SK-N-SH (cell line): ENCODE data around the gene PCDHGA1. TPM values are rescaled to one million over a fixed set of nuclear protein-coding genes. Genes with fewer than 3 reads are reported as not detected.

Experiments
- CTCF ChIA-PET: fragments of 300-600, 350-600 bp; formaldehyde crosslinking; extraction: SDS; loops from one replicate; lab custom pipeline; 2021; lab: Yijun Ruan, JAX
- POLR2A ChIA-PET: fragments of 350-600 bp; sonication (Branson Sonifier 250); formaldehyde crosslinking; extraction: SDS; loops from one replicate; lab custom pipeline; 2020; ENCODE audit warnings: antibody characterized with exemption, inconsistent platforms; lab: Yijun Ruan, JAX
- DNase-seq: peaks from one replicate; pipeline ENCODE4 v3.0.0; 2012
- H2AFZ ChIP-seq: fragments of 200-600 bp; sonication (generic); 2 replicates; pipeline ENCODE4 v1.8.1; 2016; ENCODE audit warnings: antibody characterized with exemption, mild to moderate bottlenecking, low read depth
- H3F3A ChIP-seq: fragments of 200-600 bp; sonication (generic); replicated peaks from 2 replicates; pipeline ENCODE3; 2016; ENCODE audit warnings: antibody characterized with exemption, mild to moderate bottlenecking; ENCODE audit not compliant: insufficient read depth
- H3K27ac ChIP-seq, 2 experiments: fragments of 200-500 bp in 1 of 2; fragments of 200-600 bp in 1 of 2; sonication (Bioruptor generic) in 1 of 2; sonication (generic), shearing (Covaris generic) in 1 of 2; 2 replicates each; pipeline versions ENCODE4 v1.5.1 to v1.6.1; 2014 to 2016; ENCODE audit warnings: low read depth in 2 of 2, inconsistent platforms in 1 of 2, low read length in 1 of 2, mild to moderate bottlenecking in 1 of 2, mixed read lengths in 1 of 2
- H3K27me3 ChIP-seq: fragments of 200-600 bp; sonication (generic), shearing (Covaris generic); 2 replicates; pipeline ENCODE4 v1.6.1; 2016; ENCODE audit warnings: mixed run types; ENCODE audit not compliant: insufficient read depth
- H3K36me3 ChIP-seq, 2 experiments: fragments of 200-500 bp in 1 of 2; fragments of 200-600 bp in 1 of 2; sonication (Bioruptor generic) in 1 of 2; sonication (generic) in 1 of 2; replicated peaks in 1 of 2; 2 replicates each; pipeline versions ENCODE3 to v1.5.1; 2014 to 2016; ENCODE audit warnings: low read length in 1 of 2, mild to moderate bottlenecking in 1 of 2; ENCODE audit not compliant: insufficient read depth in 2 of 2, control insufficient read depth in 1 of 2
- H3K4me1 ChIP-seq, 2 experiments: fragments of 200-500 bp in 1 of 2; fragments of 200-600 bp in 1 of 2; sonication (Bioruptor generic) in 1 of 2; sonication (generic), shearing (Covaris generic) in 1 of 2; 2 replicates each; pipeline versions ENCODE4 v1.5.1 to v1.6.1; 2014 to 2016; ENCODE audit warnings: low read depth in 1 of 2, low read length in 1 of 2, mixed run types in 1 of 2; ENCODE audit not compliant: insufficient read depth in 2 of 2, control insufficient read depth in 1 of 2
- H3K4me2 ChIP-seq: fragments of 200-600 bp; sonication (generic), shearing (Covaris generic); 2 replicates; pipeline ENCODE4 v1.6.1; 2017; ENCODE audit warnings: mixed run types
- H3K4me3 ChIP-seq, 2 experiments: fragments of 200-500 bp in 1 of 2; fragments of 200-600 bp in 1 of 2; sonication (Bioruptor generic) in 1 of 2; sonication (generic), shearing (Covaris generic) in 1 of 2; 2 replicates each; pipeline versions ENCODE4 v1.5.1 to v1.8.1; 2014 to 2016; ENCODE audit warnings: low read depth in 2 of 2, inconsistent platforms in 1 of 2, low read length in 1 of 2, mild to moderate bottlenecking in 1 of 2, mixed read lengths in 1 of 2, moderate library complexity in 1 of 2
- H3K79me2 ChIP-seq: fragments of 200-600 bp; sonication (generic); 2 replicates; pipeline ENCODE4 v1.8.1; 2017; ENCODE audit warnings: mild to moderate bottlenecking; ENCODE audit not compliant: insufficient read depth
- H3K9ac ChIP-seq: fragments of 200-600 bp; sonication (generic); 2 replicates; pipeline ENCODE4 v1.6.1; 2017; ENCODE audit warnings: mixed run types
- H3K9me2 ChIP-seq: fragments of 200-600 bp; sonication (generic); 2 replicates; pipeline ENCODE4 v1.6.1; 2017; ENCODE audit warnings: mixed run types
- H3K9me3 ChIP-seq: fragments of 200-600 bp; sonication (generic); 2 replicates; pipeline ENCODE4 v1.6.1; 2017; ENCODE audit warnings: mixed run types, mild to moderate bottlenecking, moderate library complexity
- H4K20me1 ChIP-seq: fragments of 200-600 bp; sonication (generic); 2 replicates; pipeline ENCODE4 v1.6.1; 2017; ENCODE audit warnings: mild to moderate bottlenecking, mixed run types; ENCODE audit not compliant: insufficient read depth
- CHD2 ChIP-seq: fragments of 150-350 bp; IDR thresholded peaks from 2 replicates; pipeline ENCODE4 v1.6.1; 2018; ENCODE audit warnings: low read length; ENCODE audit not compliant: partially characterized antibody
- CTCF ChIP-seq: fragments of 200-600 bp; sonication (generic); IDR thresholded peaks from 2 replicates; pipeline ENCODE4 v1.6.1; 2017; ENCODE audit warnings: antibody characterized with exemption, mild to moderate bottlenecking, moderate library complexity
- FOSL2 ChIP-seq: IDR thresholded peaks from 2 replicates; pipeline ENCODE4 v1.4.0; 2012; ENCODE audit warnings: low read depth, mild to moderate bottlenecking, moderate library complexity, borderline replicate concordance
- MAX ChIP-seq: IDR thresholded peaks from 2 replicates; pipeline ENCODE4 v1.4.0; 2012; ENCODE audit warnings: low read depth
- NFIC ChIP-seq: IDR thresholded peaks from 2 replicates; pipeline ENCODE4 v1.4.0; 2012; ENCODE audit warnings: borderline replicate concordance
- NRF1 ChIP-seq: IDR thresholded peaks from 2 replicates; pipeline ENCODE4 v1.6.1; 2012; ENCODE audit warnings: low read depth, mild to moderate bottlenecking, low read length
- RAD21 ChIP-seq: IDR thresholded peaks from 2 replicates; pipeline ENCODE4 v1.6.1; 2012; ENCODE audit warnings: mild to moderate bottlenecking, low read length
- RCOR1 ChIP-seq: fragments of 150-350 bp; IDR thresholded peaks from 2 replicates; pipeline ENCODE4 v1.6.1; 2017; ENCODE audit warnings: antibody characterized with exemption, low read length
- RXRA ChIP-seq: IDR thresholded peaks from 2 replicates; pipeline ENCODE4 v1.4.0; 2012; ENCODE audit warnings: low read depth, mild to moderate bottlenecking, borderline replicate concordance
- SIN3A ChIP-seq: IDR thresholded peaks from 2 replicates; pipeline ENCODE4 v1.6.1; 2012; ENCODE audit warnings: low read depth, mild to moderate bottlenecking, low read length, moderate library complexity, borderline replicate concordance
- TAF1 ChIP-seq: IDR thresholded peaks from 2 replicates; pipeline ENCODE4 v1.6.1; 2012; ENCODE audit warnings: low read depth, mild to moderate bottlenecking, low read length, moderate library complexity, borderline replicate concordance
- TEAD4 ChIP-seq: IDR thresholded peaks from 2 replicates; pipeline ENCODE4 v1.4.0; 2012; ENCODE audit warnings: mild to moderate bottlenecking, borderline replicate concordance; ENCODE audit not compliant: insufficient read depth
- USF1 ChIP-seq: IDR thresholded peaks from 2 replicates; pipeline ENCODE4 v1.4.0; 2012; ENCODE audit warnings: low read depth, borderline replicate concordance
- YY1 ChIP-seq: IDR thresholded peaks from 2 replicates; pipeline ENCODE4 v1.4.0; 2012; ENCODE audit warnings: low read depth, mild to moderate bottlenecking
- WGBS: methylation state at CpG from one replicate; pipeline ENCODE4 v1.1.6; 2017; ENCODE audit warnings: low lambda C conversion rate; 5-methylcytosine and 5-hydroxymethylcytosine counted together
- polyA plus RNA-seq, 3 experiments: library from polyadenylated mRNA; depleted of rRNA; stranded (reverse); fragments of >200 nt; gene quantifications; 2 replicates each; pipeline ENCODE4 v1.2.3, GENCODE V29; 2012
- TF ChIP-seq, protein P1 (sequence below): IDR thresholded peaks from 2 replicates; pipeline ENCODE4; 2012

PCDHGA1 gene
- polyA plus RNA-seq, 1 of the 3 experiments (the other 2 are of a cell fraction), result 1.2 TPM

DNA sequence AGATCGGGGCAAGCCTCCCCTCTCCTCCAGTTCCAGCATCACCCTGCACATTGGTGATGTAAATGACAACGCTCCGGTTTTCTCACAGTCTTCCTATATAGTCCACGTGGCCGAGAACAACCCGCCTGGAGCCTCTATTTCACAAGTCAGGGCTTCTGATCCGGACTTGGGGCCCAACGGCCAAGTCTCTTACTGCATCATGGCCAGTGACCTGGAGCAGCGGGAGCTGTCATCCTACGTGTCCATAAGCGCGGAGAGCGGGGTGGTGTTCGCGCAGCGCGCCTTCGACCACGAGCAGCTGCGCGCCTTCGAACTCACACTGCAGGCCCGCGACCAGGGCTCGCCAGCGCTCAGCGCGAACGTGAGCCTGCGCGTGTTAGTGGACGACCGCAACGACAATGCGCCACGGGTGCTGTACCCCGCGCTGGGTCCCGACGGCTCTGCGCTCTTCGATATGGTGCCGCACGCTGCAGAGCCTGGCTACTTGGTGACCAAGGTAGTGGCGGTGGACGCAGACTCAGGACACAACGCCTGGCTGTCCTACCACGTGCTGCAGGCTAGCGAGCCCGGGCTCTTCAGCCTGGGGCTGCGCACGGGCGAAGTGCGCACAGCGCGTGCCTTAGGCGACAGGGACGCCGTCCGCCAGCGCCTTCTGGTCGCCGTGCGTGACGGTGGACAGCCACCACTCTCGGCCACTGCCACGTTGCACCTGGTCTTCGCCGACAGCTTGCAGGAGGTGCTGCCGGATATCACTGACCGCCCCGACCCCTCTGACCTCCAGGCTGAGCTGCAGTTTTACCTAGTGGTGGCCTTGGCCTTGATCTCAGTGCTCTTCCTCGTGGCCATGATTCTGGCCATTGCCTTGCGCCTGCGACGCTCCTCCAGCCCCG, 59.1 kb downstream of the PCDHGA1 start:
- no peaks in the 10 kb centered on the region for H3K4me1 ChIP-seq
- ChIA-PET POLR2A (no interaction called here), CTCF (interaction anchor here (1.1 to 2.4 kb wide), 3 partner anchors 135 to 515 kb away, joined by 3 to 11 read pairs (median 4); no protein-coding TSS in a partner anchor)
- no peaks in the 10 kb centered on the region for H3K27me3 ChIP-seq
- peaks cover 7% of the 10 kb centered on the region; the same call in 1 of the 2 replicates for H3K9me3 ChIP-seq
- no peak overlapping the region; a peak in 1 of 4 replicates for H3K4me3 ChIP-seq
- TF ChIP-seq RAD21 (no peak), FOSL2 (no peak), TAF1 (no peak), MAX (no peak), YY1 (no peak), NRF1 (no peak), TEAD4 (no peak), USF1 (no peak), CTCF (no peak), NFIC (no peak), CHD2 (no peak), RXRA (no peak), SIN3A (no peak), RCOR1 (no peak)
- TF ChIP-seq, protein P1, sequence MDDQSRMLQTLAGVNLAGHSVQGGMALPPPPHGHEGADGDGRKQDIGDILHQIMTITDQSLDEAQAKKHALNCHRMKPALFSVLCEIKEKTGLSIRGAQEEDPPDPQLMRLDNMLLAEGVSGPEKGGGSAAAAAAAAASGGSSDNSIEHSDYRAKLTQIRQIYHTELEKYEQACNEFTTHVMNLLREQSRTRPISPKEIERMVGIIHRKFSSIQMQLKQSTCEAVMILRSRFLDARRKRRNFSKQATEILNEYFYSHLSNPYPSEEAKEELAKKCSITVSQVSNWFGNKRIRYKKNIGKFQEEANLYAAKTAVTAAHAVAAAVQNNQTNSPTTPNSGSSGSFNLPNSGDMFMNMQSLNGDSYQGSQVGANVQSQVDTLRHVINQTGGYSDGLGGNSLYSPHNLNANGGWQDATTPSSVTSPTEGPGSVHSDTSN, result no peak
- H3K9ac ChIP-seq, result no peak overlapping the region
- no peak overlapping the region for H3K4me2 ChIP-seq
- no peaks in the 10 kb centered on the region for H3K9me2 ChIP-seq
- no peaks in the 10 kb centered on the region for H3K79me2 ChIP-seq
- no peak overlapping the region for H3K27ac ChIP-seq
- H3F3A ChIP-seq, result no peaks in the 10 kb centered on the region
- no peak overlapping the region for H2AFZ ChIP-seq
- WGBS, result 83% methylated on average over 50 of the region's 77 CpGs
- no peaks in the 10 kb centered on the region for H4K20me1 ChIP-seq
- no peak for DNase-seq
- peaks cover 0 to 19% of the 10 kb centered on the region in 2 experiments for H3K36me3 ChIP-seq
